GM19099 (cell line): ENCODE results near the gene CCR5.

Source experiments
- POLR2A ChIP-seq: IDR thresholded peaks from 3 replicates; pipeline ENCODE4 v1.6.1; 2011; ENCODE audit warnings: low read depth; ENCODE audit not compliant: insufficient read length; ENCODE audit errors: extremely low read depth

Gene CCR5

GRCh38 chr3:46369675-46370132 lies 1.0 kb upstream of the CCR5 start:
- TF ChIP-seq POLR2A = no peak

GRCh38 chr3:46371519-46372340 lies 984 bp downstream of the CCR5 start:
- no peak for TF ChIP-seq POLR2A

GRCh38 chr3:46372492-46373359 lies 2.0 kb downstream of the CCR5 start:
- no peak for TF ChIP-seq POLR2A

GRCh38 chr3:46374755-46375154 lies 4.0 kb downstream of the CCR5 start:
- no peak for TF ChIP-seq POLR2A

- TF ChIP-seq POLR2A = no peak
Observed at GRCh38 chr3:46375218-46375617, 4.5 kb downstream of the CCR5 start.

GRCh38 chr3:46375814-46376213 lies 5.1 kb downstream of the CCR5 start:
- no peak for TF ChIP-seq POLR2A

- TF ChIP-seq POLR2A = no peak
Observed at GRCh38 chr3:46378426-46378942, 7.7 kb downstream of the CCR5 start.

GRCh38 chr3:46380471-46381221 lies 9.9 kb downstream of the CCR5 start:
- no peak for TF ChIP-seq POLR2A

- no peak for TF ChIP-seq POLR2A
Observed at GRCh38 chr3:46381625-46382024, 10.9 kb downstream of the CCR5 start.

GRCh38 chr3:46383211-46383950 lies 12.6 kb downstream of the CCR5 start:
- no peak for TF ChIP-seq POLR2A

GRCh38 chr3:46383951-46384330 lies 13.2 kb downstream of the CCR5 start:
- TF ChIP-seq POLR2A = no peak

- no peak for TF ChIP-seq POLR2A
Observed at GRCh38 chr3:46386205-46386604, 15.5 kb downstream of the CCR5 start.

GRCh38 chr3:46389306-46389705 lies 18.6 kb downstream of the CCR5 start:
- no peak for TF ChIP-seq POLR2A

- no peak for TF ChIP-seq POLR2A
Observed at GRCh38 chr3:46393011-46393410, 22.3 kb downstream of the CCR5 start.
